Measurements from ENCODE around the gene C11orf42. TPM values are rescaled to one million over a fixed set of nuclear protein-coding genes. Genes with fewer than 3 reads are reported as not detected.

C11orf42 gene
- total RNA-seq, 2 donors from 2014 or later = not detected

- H3K27ac Mint-ChIP-seq = no peak overlapping the region
- Histone ChIP-seq H3K9me3 (ENCODE audit: control insufficient read depth, low read length) (no peaks in the 10 kb centered on the region), H3K9ac (ENCODE audit: extremely low read depth, low read length, poor library complexity, severe bottlenecking) (no peak overlapping the region), H3K27me3 (ENCODE audit: control insufficient read depth, insufficient read depth, low read length, poor library complexity, severe bottlenecking) (peaks cover 5% of the 10 kb centered on the region), H3K27ac (ENCODE audit: low read depth, low read length) (no peak overlapping the region), H3K4me1 (ENCODE audit: control insufficient read depth, insufficient read depth, low read length) (peaks cover 5% of the 10 kb centered on the region), H3K4me3 (ENCODE audit: low read length) (no peak overlapping the region), H3K36me3 (ENCODE audit: control insufficient read depth, insufficient read depth, low read length) (peaks cover 33% of the 10 kb centered on the region)
- 85% methylated on average over 2 of the region's 2 CpGs; no CpG with 5 or more reads in 1 of the 2 experiments for WGBS, 2 experiments (ENCODE audit: insufficient coverage in 1 of 2, insufficient read length in 1 of 2)
- H3K9me3 Mint-ChIP-seq = no peaks in the 10 kb centered on the region
- H3K4me1 Mint-ChIP-seq = peaks cover 33% of the 10 kb centered on the region
- TF ChIP-seq, protein P1, sequence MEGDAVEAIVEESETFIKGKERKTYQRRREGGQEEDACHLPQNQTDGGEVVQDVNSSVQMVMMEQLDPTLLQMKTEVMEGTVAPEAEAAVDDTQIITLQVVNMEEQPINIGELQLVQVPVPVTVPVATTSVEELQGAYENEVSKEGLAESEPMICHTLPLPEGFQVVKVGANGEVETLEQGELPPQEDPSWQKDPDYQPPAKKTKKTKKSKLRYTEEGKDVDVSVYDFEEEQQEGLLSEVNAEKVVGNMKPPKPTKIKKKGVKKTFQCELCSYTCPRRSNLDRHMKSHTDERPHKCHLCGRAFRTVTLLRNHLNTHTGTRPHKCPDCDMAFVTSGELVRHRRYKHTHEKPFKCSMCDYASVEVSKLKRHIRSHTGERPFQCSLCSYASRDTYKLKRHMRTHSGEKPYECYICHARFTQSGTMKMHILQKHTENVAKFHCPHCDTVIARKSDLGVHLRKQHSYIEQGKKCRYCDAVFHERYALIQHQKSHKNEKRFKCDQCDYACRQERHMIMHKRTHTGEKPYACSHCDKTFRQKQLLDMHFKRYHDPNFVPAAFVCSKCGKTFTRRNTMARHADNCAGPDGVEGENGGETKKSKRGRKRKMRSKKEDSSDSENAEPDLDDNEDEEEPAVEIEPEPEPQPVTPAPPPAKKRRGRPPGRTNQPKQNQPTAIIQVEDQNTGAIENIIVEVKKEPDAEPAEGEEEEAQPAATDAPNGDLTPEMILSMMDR (conservative IDR thresholded peaks at IDR 0.05) = no peak
- H3K4me3 Mint-ChIP-seq = no peak overlapping the region
- H3K27me3 Mint-ChIP-seq (ENCODE audit: insufficient read depth) = peaks cover 2% of the 10 kb centered on the region
- peaks cover 37% of the 10 kb centered on the region for H3K36me3 Mint-ChIP-seq (ENCODE audit: low read depth)
- DNase-seq = no peak
Measured at GRCh38 chr11:6225896-6226295, 20.5 kb downstream of the C11orf42 start.

DNA sequence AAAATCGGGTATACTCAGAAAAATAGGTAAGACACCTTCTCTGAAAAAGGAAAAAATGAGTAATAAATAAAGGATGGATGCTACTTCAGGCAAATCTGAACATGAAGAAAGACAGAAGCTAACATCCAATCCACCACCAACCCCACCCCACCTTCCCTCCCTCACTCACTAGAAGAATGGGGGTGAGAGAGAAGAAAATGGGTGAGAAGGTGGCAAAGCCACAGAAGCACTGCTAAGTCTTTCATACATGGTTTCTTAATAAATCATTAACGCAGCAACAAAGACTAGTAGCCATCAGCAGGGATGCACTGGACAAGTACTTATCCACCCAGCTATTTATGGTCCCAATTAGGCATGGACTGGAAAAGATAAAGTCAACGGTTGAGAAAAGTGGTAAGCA is 23.2 kb downstream of the C11orf42 start:
- no peaks in the 10 kb centered on the region for H3K9me3 ChIP-seq (ENCODE audit: control insufficient read depth, low read length)
- Mint-ChIP-seq H3K27me3 (ENCODE audit: insufficient read depth) (peaks cover 2% of the 10 kb centered on the region), H3K36me3 (ENCODE audit: low read depth) (peaks cover 19% of the 10 kb centered on the region), H3K4me3 (no peak overlapping the region), H3K27ac (no peak overlapping the region), H3K9me3 (no peaks in the 10 kb centered on the region), H3K4me1 (peaks cover 37% of the 10 kb centered on the region)
- TF ChIP-seq, protein P1 (conservative IDR thresholded peaks at IDR 0.05) = no peak
- no peak overlapping the region for H3K4me3 ChIP-seq (ENCODE audit: low read length)
- H3K27ac ChIP-seq (ENCODE audit: low read depth, low read length) = no peak overlapping the region
- no peak overlapping the region for H3K9ac ChIP-seq (ENCODE audit: extremely low read depth, low read length, poor library complexity, severe bottlenecking)
- H3K36me3 ChIP-seq (ENCODE audit: control insufficient read depth, insufficient read depth, low read length) = peaks cover 18% of the 10 kb centered on the region
- peaks cover 6% of the 10 kb centered on the region for H3K4me1 ChIP-seq (ENCODE audit: control insufficient read depth, insufficient read depth, low read length)
- peaks cover 5% of the 10 kb centered on the region for H3K27me3 ChIP-seq (ENCODE audit: control insufficient read depth, insufficient read depth, low read length, poor library complexity, severe bottlenecking)
- no peak for DNase-seq
- 38 to 65% methylated on average over 2 to 3 of the region's 3 CpGs for WGBS, 2 experiments (ENCODE audit: insufficient coverage in 1 of 2, insufficient read length in 1 of 2)

DNA sequence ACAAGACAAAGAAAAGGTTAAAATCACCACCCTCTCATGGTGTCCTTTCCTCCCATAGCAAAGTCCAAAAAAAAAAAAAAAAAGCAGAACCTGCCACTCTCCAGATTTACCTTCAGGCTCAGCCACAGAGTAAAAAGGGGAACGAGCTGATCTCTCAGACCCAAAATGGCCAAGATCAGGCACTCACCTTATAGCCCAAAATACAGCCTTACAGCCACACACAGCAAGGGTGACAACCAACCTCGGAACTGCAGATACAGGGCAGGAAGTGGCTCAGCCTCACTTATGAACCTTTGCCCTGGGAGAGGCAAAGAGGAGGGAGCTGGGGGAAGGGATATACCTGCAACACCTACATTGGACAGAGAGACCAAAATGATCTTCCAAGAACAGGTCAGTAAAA is 24.6 kb downstream of the C11orf42 start:
- H3K9ac ChIP-seq (ENCODE audit: extremely low read depth, low read length, poor library complexity, severe bottlenecking) = no peak overlapping the region
- peaks cover 10% of the 10 kb centered on the region for H3K36me3 Mint-ChIP-seq (ENCODE audit: low read depth)
- peaks cover 8% of the 10 kb centered on the region for H3K4me1 ChIP-seq (ENCODE audit: control insufficient read depth, insufficient read depth, low read length)
- no peaks in the 10 kb centered on the region for H3K27me3 Mint-ChIP-seq (ENCODE audit: insufficient read depth)
- H3K27ac ChIP-seq (ENCODE audit: low read depth, low read length) = no peak overlapping the region
- no peak for DNase-seq
- H3K27ac Mint-ChIP-seq = no peak overlapping the region
- TF ChIP-seq, protein P1 (conservative IDR thresholded peaks at IDR 0.05) = no peak
- H3K4me3 Mint-ChIP-seq = no peak overlapping the region
- peaks cover 5% of the 10 kb centered on the region for H3K27me3 ChIP-seq (ENCODE audit: control insufficient read depth, insufficient read depth, low read length, poor library complexity, severe bottlenecking)
- 67 to 81% methylated on average over 1 to 2 of the region's 2 CpGs for WGBS, 2 experiments (ENCODE audit: insufficient coverage in 1 of 2, insufficient read length in 1 of 2)
- no peaks in the 10 kb centered on the region for H3K9me3 Mint-ChIP-seq
- peaks cover 40% of the 10 kb centered on the region for H3K4me1 Mint-ChIP-seq
- H3K4me3 ChIP-seq (ENCODE audit: low read length) = no peak overlapping the region
- H3K36me3 ChIP-seq (ENCODE audit: control insufficient read depth, insufficient read depth, low read length) = peaks cover 9% of the 10 kb centered on the region
- no peaks in the 10 kb centered on the region for H3K9me3 ChIP-seq (ENCODE audit: control insufficient read depth, low read length)

Measured in endodermal cell (in vitro differentiated cells).